GM21447 (cell line): ENCODE data around the gene DHRS7.

Source experiments
- ATAC-seq: cut with Tn5 transposase; IDR thresholded peaks from one replicate; pipeline ENCODE4 v1.9.1; 2021; ENCODE audit not compliant: unreplicated experiment

DHRS7 gene

DNA sequence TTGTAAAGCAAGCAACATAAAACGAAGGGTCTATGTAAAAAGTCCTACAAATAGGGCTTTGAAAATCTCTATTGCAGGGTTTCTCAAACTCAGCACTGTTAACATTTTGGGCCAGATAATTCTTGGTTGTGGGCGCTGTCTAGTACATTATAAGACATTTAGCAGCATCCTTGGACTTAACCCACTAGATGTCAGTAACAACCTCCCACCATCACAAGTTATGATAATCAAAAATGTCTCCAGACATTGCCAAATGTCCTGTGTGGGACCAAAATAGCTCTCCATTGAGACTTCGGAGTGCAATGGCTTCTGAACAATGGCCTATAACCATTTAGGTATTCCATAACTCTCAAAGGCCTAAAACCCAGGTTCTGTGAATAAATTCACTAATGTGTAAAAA is 22.9 kb upstream of the DHRS7 start:
- ATAC-seq = no peak

- ATAC-seq = no peak
These were observed 19.8 kb upstream of the DHRS7 start for GRCh38 chr14:60184905-60185555.

- peak; percentile 52 for ATAC-seq
These were observed 19.1 kb upstream of the DHRS7 start for GRCh38 chr14:60184146-60184904.

- peak; percentile 43 for ATAC-seq
These were observed 18.5 kb upstream of the DHRS7 start for GRCh38 chr14:60183741-60184140.

DNA sequence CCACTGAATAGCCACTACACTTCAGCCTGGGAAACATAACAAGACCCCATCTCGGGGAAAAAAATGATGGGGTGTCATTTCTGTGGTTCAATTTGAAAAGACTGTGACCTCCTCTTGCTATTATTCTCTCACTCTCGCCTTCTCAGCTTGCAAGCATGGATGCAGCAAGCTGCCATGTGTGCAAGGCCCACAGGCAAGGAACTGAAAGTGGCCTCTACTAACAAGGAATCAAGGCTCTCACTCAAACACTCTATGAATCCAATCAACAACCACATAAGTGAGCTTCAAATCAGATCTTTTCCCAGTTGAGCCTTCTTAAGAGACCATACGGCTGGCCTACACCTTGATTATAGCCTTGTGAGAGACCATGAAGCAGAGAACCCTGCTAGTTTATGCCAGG is 17.9 kb upstream of the DHRS7 start:
- peak; percentile 28 for ATAC-seq

DNA sequence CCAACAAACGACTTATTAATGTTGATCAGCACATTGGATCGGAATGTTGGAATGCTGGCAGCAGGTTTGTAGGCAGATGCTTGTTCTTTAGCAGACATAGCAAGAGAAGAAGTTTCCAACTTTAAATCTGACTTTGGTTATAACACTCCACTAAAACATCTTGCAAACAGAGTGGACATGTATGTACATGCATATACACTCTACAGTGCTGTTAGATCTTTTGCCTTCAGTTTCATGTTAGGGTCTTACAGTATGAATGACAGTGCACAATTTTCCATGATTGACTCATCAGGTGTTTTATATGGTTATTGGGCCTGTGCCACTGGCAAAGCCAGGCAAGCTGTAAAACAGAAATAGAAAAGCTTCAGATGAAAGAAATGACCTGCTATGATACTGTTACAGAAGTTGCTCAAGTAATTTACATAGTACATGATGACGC is 14.3 kb upstream of the DHRS7 start:
- ATAC-seq = no peak

DNA sequence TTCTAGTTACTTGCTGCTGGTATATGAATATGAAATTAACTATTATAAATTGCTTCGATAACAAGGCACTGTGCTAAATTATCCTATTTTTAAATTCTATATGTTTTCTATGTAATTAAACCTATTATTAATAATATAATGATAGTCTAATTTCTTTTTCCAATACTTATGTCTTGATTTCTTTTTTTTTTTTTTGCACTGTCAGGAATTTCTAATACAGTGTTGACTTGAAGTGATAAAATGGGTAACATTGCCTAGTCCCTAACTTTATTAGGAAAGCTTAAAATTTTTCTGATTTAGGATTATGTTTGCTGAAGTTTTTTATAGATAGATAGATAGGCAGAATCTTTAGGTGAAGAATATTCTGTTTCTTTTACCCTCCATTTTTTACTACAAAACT is 13.6 kb upstream of the DHRS7 start:
- ATAC-seq = no peak

DNA sequence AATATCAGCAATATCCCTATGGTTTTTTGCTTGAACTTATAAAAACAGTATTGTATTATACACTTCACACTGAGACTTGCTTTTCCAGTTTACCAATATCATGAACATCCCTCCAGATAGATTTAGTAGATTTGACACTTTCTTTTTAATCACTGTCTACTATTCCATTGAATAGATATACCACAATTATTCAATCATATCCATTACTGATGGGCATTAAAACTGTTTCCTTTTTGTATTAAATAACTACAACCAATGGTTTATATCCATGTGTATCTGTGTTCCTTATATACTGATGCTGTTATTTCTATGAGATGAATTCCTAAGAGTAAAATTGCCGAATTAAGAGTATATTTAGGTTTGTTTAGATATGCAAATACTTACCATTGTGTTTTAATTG is 13.0 kb upstream of the DHRS7 start:
- ATAC-seq = no peak

- no peak for ATAC-seq
These were observed 10.2 kb upstream of the DHRS7 start for GRCh38 chr14:60175255-60175902.

DNA sequence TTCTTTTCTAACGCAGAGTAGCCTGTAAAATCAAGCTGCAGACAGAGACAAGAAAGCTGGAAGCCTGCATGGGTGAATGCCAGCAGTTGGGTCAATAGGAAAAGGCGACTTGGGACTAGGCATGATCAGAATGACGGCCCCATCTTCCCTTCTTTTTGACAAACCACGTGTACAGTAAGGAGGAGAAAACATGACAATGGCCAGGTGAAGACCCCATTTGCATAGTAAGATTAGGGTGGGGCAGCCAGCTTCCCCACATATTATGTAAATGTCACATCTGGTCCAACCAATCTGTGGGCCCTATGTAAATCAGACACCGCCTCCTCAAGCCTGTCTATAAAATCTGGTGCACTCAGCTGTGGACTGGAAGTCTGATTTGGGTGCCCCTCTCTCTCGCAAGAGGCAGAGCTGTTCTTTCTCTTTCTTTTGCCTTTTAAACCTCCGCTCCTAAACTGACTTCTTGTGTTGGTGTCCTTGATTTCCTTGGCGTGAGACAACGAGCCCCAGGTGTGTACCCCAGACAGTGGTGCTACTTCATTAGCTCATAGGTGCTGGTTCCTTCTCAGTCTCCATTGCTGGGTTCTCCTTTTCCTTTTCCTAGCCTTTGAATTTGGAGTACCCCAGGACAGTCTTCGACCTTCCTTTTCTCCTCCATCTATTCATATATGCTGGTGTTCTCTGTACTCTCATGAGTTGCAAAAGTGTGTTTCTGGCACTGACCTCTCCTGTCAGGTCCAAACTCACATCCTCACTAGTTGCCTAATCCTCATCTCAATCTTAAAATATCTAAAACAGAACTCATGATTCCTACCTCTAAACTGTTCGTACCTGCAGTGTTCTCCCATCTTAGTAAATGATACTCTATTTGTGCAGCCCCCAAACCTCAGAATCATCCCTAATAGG is 9.4 kb upstream of the DHRS7 start:
- no peak for ATAC-seq

- no peak for ATAC-seq
These were observed 6.5 kb upstream of the DHRS7 start for GRCh38 chr14:60171690-60172089.

DNA sequence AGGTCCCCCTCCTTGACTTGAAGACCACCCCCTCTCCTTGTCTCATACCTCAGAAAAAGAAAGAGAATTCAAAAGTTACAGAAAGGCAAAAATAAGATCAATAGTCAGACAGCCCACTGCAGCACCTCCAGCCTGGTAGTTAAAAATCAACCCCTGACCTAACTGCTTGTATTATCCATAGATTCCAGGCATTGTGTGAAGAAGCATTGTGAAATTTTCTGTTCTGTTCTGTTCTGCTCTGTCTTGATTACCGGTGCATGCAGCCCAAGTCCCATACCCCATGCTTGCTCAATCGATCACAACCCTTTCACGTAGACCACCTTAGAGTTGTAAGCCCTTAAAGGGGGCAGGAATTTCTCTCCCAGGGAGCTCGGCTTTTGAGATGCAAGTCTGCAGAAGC is 5.8 kb upstream of the DHRS7 start:
- ATAC-seq = no peak

DNA sequence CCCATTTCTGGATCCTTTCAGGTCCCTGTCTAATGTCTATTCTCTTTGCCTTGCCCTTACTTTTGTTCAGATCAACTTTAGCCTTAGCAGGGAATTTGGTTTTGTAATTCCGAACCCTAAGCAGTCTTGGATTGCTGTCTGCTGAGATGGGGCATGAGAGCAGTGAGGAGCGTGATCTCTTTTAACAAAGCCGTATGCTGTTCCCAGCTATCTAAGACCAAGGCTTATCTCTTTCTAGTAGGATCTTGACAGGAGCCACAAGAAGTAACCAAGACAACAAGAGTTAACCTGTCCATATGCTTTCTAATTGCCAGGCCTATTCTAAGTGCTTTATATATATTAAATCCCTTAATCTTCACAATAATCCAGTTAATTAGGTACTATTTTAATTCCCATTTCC is 4.5 kb upstream of the DHRS7 start:
- no peak for ATAC-seq

- no peak for ATAC-seq
These were observed 944 bp upstream of the DHRS7 start for GRCh38 chr14:60166142-60166541.

DNA sequence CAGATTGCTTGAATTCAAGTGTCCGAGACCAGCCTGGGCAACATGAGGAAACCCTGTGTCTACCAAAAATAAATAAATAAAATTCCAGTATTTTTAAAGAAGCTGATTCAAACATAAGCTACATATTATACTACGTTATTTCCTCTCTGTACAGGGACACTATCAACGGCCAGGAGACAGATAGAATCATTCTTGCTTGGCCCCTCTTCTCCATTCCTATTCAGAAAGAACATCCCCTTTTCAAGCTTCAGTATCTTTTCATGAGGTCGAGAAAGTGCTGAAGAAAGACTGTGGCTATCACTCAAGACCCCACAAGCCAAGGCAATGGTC is 314 bp upstream of the DHRS7 start:
- peak; percentile 1 for ATAC-seq

- no peak for ATAC-seq
These were observed 840 bp downstream of the DHRS7 start for GRCh38 chr14:60164404-60164711.

- ATAC-seq = no peak
These were observed 1.5 kb downstream of the DHRS7 start for GRCh38 chr14:60163693-60164092.

DNA sequence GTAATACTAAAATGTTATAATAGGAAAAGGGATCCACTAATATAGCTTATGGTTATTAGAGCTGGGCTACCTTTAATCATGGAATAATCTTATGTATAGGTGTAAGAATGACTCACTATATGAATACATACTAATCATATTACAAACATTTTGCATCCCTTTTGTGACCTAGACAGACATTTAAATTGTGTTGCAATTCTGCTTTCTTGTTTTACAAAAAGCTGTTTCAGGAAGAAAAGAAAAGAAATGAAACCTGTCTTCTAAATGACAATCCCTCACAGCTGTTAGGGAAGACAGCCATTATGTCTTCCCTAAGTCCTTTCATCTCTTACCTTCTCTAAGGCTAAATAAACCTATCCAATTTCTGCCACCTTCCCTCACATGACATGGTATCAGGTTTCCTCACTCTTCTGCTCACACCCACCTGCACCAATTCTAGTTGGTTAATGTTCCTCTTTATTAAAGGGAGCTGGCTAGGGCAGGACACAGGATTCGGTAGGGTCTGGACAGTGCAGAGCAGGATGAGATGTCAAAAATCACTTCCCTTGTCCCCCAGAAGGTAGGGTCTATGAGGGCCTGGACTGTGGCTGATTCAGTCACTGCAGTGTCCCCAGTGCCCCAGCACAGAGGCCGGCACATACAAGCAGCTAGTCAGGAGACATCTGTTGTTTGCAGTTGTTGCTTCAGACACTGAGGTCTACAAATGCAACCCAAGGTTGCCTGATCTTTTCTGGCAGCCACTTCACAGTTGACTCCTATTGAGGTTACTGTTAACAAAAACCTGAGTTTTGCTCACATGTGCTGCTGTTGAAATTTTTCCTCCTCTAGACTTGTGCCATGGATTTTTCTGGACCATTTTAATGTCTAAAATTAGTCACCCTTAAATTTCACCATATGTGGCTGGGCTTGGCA is 3.7 kb downstream of the DHRS7 start:
- no peak for ATAC-seq

- ATAC-seq = no peak
These were observed 4.8 kb downstream of the DHRS7 start for GRCh38 chr14:60160422-60160821.

DNA sequence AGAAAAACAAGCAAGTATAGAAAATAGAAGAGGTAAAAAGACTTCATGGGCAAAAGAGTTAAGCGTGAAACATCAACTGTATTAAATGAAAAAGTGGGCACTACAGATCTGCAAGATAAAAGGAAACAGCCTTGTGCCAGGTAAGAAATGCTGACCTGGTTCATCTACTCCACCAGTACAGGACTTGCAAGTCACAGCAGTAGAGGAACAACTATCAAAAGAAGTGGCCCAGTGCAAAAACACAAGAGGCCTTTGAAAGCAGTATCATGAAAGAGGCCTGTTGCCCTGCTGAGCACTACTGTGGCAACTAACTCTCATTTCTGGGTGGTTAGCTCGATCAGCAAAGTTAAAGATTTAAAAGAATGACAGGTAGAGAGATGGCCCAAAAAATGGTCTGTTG is 10.5 kb downstream of the DHRS7 start:
- ATAC-seq = no peak

- ATAC-seq = no peak
These were observed 11.2 kb downstream of the DHRS7 start for GRCh38 chr14:60153991-60154390.
